ENCODE measurements around the gene MTMR10. TPM values are rescaled to one million over a fixed set of nuclear protein-coding genes. Genes with fewer than 3 reads are reported as not detected.

The MTMR10 gene
- total RNA-seq, 1 experiment from 2014 or later: 16.0 TPM

GRCh38 chr15:31016446-31016915, 25.1 kb upstream of the MTMR10 start:
- ChIA-PET POLR2A (ENCODE audit: low non-redundant PET) (no interaction called here), CTCF (no interaction called here)
- H3K9me3 ChIP-seq (ENCODE audit: low read depth, low read length, poor library complexity, severe bottlenecking): peaks cover 12% of the 10 kb centered on the region
- H3K27ac ChIP-seq (ENCODE audit: low read depth, low read length, poor library complexity, severe bottlenecking): no peak overlapping the region
- TF ChIP-seq CTCF (conservative IDR thresholded peaks at IDR 0.05; ENCODE audit: low read depth, low read length) (no peak), EZH2 (IDR thresholded peaks at IDR 0.05; ENCODE audit: borderline replicate concordance, low read depth, low read length, poor library complexity, severe bottlenecking) (no peak)
- no peaks in the 10 kb centered on the region for H3K27me3 ChIP-seq (replicated peaks; ENCODE audit: insufficient read depth, low read depth, low read length, poor library complexity)
- BruUV-seq (replicated peaks): no TSS peak
- DNase-seq (ENCODE audit: low spot score): no peak
- intact Hi-C loops (cut with micrococcal nuclease; ENCODE audit: unreplicated experiment): no loop called here
- H3K4me3 ChIP-seq (ENCODE audit: low read depth, low read length, poor library complexity, severe bottlenecking): no peak overlapping the region
- no peaks in the 10 kb centered on the region for H3K4me1 ChIP-seq (ENCODE audit: insufficient read depth, low read length, poor library complexity, severe bottlenecking)
- H3K36me3 ChIP-seq (ENCODE audit: insufficient read depth, low read length, poor library complexity, severe bottlenecking): no peaks in the 10 kb centered on the region

GRCh38 chr15:31014608-31014925, 23.1 kb upstream of the MTMR10 start:
- no peak overlapping the region for H3K4me3 ChIP-seq (ENCODE audit: low read depth, low read length, poor library complexity, severe bottlenecking)
- no peaks in the 10 kb centered on the region for H3K27me3 ChIP-seq (replicated peaks; ENCODE audit: insufficient read depth, low read depth, low read length, poor library complexity)
- no peaks in the 10 kb centered on the region for H3K36me3 ChIP-seq (ENCODE audit: insufficient read depth, low read length, poor library complexity, severe bottlenecking)
- no peak for DNase-seq (ENCODE audit: low spot score)
- intact Hi-C loops (cut with micrococcal nuclease; ENCODE audit: unreplicated experiment): no loop called here
- H3K27ac ChIP-seq (ENCODE audit: low read depth, low read length, poor library complexity, severe bottlenecking): no peak overlapping the region
- H3K4me1 ChIP-seq (ENCODE audit: insufficient read depth, low read length, poor library complexity, severe bottlenecking): no peaks in the 10 kb centered on the region
- TF ChIP-seq EZH2 (IDR thresholded peaks at IDR 0.05; ENCODE audit: borderline replicate concordance, low read depth, low read length, poor library complexity, severe bottlenecking): no peak
- TF ChIP-seq CTCF (conservative IDR thresholded peaks at IDR 0.05; ENCODE audit: low read depth, low read length): no peak
- ChIA-PET CTCF (no interaction called here), POLR2A (ENCODE audit: low non-redundant PET) (no interaction called here)
- no TSS peak for BruUV-seq (replicated peaks)
- H3K9me3 ChIP-seq (ENCODE audit: low read depth, low read length, poor library complexity, severe bottlenecking): peaks cover 12% of the 10 kb centered on the region

- Histone ChIP-seq H3K27me3 (replicated peaks; ENCODE audit: insufficient read depth, low read depth, low read length, poor library complexity) (no peaks in the 10 kb centered on the region), H3K4me3 (ENCODE audit: low read depth, low read length, poor library complexity, severe bottlenecking) (no peak overlapping the region), H3K27ac (ENCODE audit: low read depth, low read length, poor library complexity, severe bottlenecking) (no peak overlapping the region), H3K4me1 (ENCODE audit: insufficient read depth, low read length, poor library complexity, severe bottlenecking) (no peaks in the 10 kb centered on the region), H3K9me3 (ENCODE audit: low read depth, low read length, poor library complexity, severe bottlenecking) (peaks cover 12% of the 10 kb centered on the region), H3K36me3 (ENCODE audit: insufficient read depth, low read length, poor library complexity, severe bottlenecking) (no peaks in the 10 kb centered on the region)
- intact Hi-C loops (cut with micrococcal nuclease; ENCODE audit: unreplicated experiment): no loop called here
- ChIA-PET POLR2A (ENCODE audit: low non-redundant PET) (interaction anchor here (0.6 kb wide), 1 partner anchor 413 kb away, joined by 5 read pairs; no protein-coding TSS in a partner anchor), CTCF (no interaction called here)
- no peak for DNase-seq (ENCODE audit: low spot score)
- TF ChIP-seq CTCF (conservative IDR thresholded peaks at IDR 0.05; ENCODE audit: low read depth, low read length): no peak
- no peak for TF ChIP-seq EZH2 (IDR thresholded peaks at IDR 0.05; ENCODE audit: borderline replicate concordance, low read depth, low read length, poor library complexity, severe bottlenecking)
- BruUV-seq (replicated peaks): no TSS peak
Measured at GRCh38 chr15:31013863-31014607, 22.6 kb upstream of the MTMR10 start.

Data from A673 (cell line).